ENCODE results near the gene WTAP.

WTAP gene

GRCh38 chr6:159756508-159756907, 29.2 kb downstream of the WTAP start:
- no peak overlapping the region for H3K4me3 ChIP-seq (ENCODE audit: low read length)
- no peak for TF ChIP-seq ZNF274 (IDR thresholded peaks at IDR 0.05; ENCODE audit: low read depth, low read length)

- H3K4me3 ChIP-seq (ENCODE audit: low read length) = no peak overlapping the region
- TF ChIP-seq ZNF274 (IDR thresholded peaks at IDR 0.05; ENCODE audit: low read depth, low read length) = no peak
Observed at GRCh38 chr6:159758031-159759001, 31.0 kb downstream of the WTAP start.

GRCh38 chr6:159759645-159760044, 32.3 kb downstream of the WTAP start:
- H3K4me3 ChIP-seq (ENCODE audit: low read length) = no peak overlapping the region
- TF ChIP-seq ZNF274 (IDR thresholded peaks at IDR 0.05; ENCODE audit: low read depth, low read length) = no peak

- no peak for TF ChIP-seq ZNF274 (IDR thresholded peaks at IDR 0.05; ENCODE audit: low read depth, low read length)
- peak overlapping the region; percentile 85 for H3K4me3 ChIP-seq (ENCODE audit: low read length)
Observed at GRCh38 chr6:159760602-159761057, 33.3 kb downstream of the WTAP start.

- peak overlapping the region; percentile 85 for H3K4me3 ChIP-seq (ENCODE audit: low read length)
- TF ChIP-seq ZNF274 (IDR thresholded peaks at IDR 0.05; ENCODE audit: low read depth, low read length) = no peak
Observed at GRCh38 chr6:159761129-159761872, 34.0 kb downstream of the WTAP start.

GRCh38 chr6:159761873-159762680, 34.8 kb downstream of the WTAP start, which contains the start of gene ACAT2:
TSS of gene ACAT2 (plus strand) at chr6:159762045. CDS start at chr6:159762088, 43 bp downstream.
- no peak for TF ChIP-seq ZNF274 (IDR thresholded peaks at IDR 0.05; ENCODE audit: low read depth, low read length)
- H3K4me3 ChIP-seq (ENCODE audit: low read length) = peak within 1 kb of the TSS; percentile 85

GRCh38 chr6:159762681-159763293, 35.5 kb downstream of the WTAP start:
- peak overlapping the region; percentile 78 for H3K4me3 ChIP-seq (ENCODE audit: low read length)
- TF ChIP-seq ZNF274 (IDR thresholded peaks at IDR 0.05; ENCODE audit: low read depth, low read length) = no peak

GRCh38 chr6:159766906-159767305, 39.6 kb downstream of the WTAP start:
- TF ChIP-seq ZNF274 (IDR thresholded peaks at IDR 0.05; ENCODE audit: low read depth, low read length) = no peak
- no peak overlapping the region for H3K4me3 ChIP-seq (ENCODE audit: low read length)

GRCh38 chr6:159769470-159769869, 42.2 kb downstream of the WTAP start:
- no peak for TF ChIP-seq ZNF274 (IDR thresholded peaks at IDR 0.05; ENCODE audit: low read depth, low read length)
- no peak overlapping the region for H3K4me3 ChIP-seq (ENCODE audit: low read length)

- no peak for TF ChIP-seq ZNF274 (IDR thresholded peaks at IDR 0.05; ENCODE audit: low read depth, low read length)
- no peak overlapping the region for H3K4me3 ChIP-seq (ENCODE audit: low read length)
Observed at GRCh38 chr6:159772196-159772595, 44.9 kb downstream of the WTAP start.

GRCh38 chr6:159777240-159777904, 50.1 kb downstream of the WTAP start:
- no peak for TF ChIP-seq ZNF274 (IDR thresholded peaks at IDR 0.05; ENCODE audit: low read depth, low read length)
- H3K4me3 ChIP-seq (ENCODE audit: low read length) = no peak overlapping the region

- TF ChIP-seq ZNF274 (IDR thresholded peaks at IDR 0.05; ENCODE audit: low read depth, low read length) = no peak
Observed at GRCh38 chr6:159778131-159778530, 50.8 kb downstream of the WTAP start.

GRCh38 chr6:159778542-159779103, 51.3 kb downstream of the WTAP start:
- TF ChIP-seq ZNF274 (IDR thresholded peaks at IDR 0.05; ENCODE audit: low read depth, low read length) = no peak
- H3K4me3 ChIP-seq (ENCODE audit: low read length) = no peak overlapping the region

More at GRCh38 chr6:159778131-159778530, 50.8 kb downstream of the WTAP start:
- no peak overlapping the region for H3K4me3 ChIP-seq (ENCODE audit: low read length)
